Measurements from ENCODE around the gene MTG2. TPM values are rescaled to one million over a fixed set of nuclear protein-coding genes. Genes with fewer than 3 reads are reported as not detected.
A peak's percentile ranks its signal among the peaks of the same experiment; 100 is the strongest.

The MTG2 gene
- total and polyA plus RNA-seq, 2 donors from 2014 or later: 36.1 to 45.2 TPM

GRCh38 chr20:62200491-62201172 lies 17.8 kb downstream of the MTG2 start:
- Histone ChIP-seq H3K27me3 (ENCODE audit: control insufficient read depth, insufficient read depth, low read length) (no peaks in the 10 kb centered on the region), H3K9ac (ENCODE audit: low read length in 3 of 3) (no peak overlapping the region), H3K36me3 (ENCODE audit: control insufficient read depth in 2 of 3, insufficient read depth in 3 of 3, low read length in 3 of 3) (peaks cover 0 to 23% (median 20%) of the 10 kb centered on the region in 3 donors), H3K4me3 (ENCODE audit: low read length in 3 of 3) (no peak overlapping the region), H3K9me3 (ENCODE audit: control insufficient read depth in 2 of 3, insufficient read depth in 1 of 3, low read length in 3 of 3) (no peaks in the 10 kb centered on the region), H3K27ac (ENCODE audit: low read depth in 2 of 2, low read length in 2 of 2) (no peak overlapping the region), H3K4me1 (ENCODE audit: control insufficient read depth in 2 of 3, insufficient read depth in 2 of 3, low read depth in 1 of 3, low read length in 3 of 3) (no peaks in the 10 kb centered on the region)
- DNase-seq: peak in 1 of 5 donors; percentile 59
- FAIRE-seq: no peak
- no peak for TF ChIP-seq CTCF (IDR thresholded peaks at IDR 0.05; ENCODE audit: borderline replicate concordance, extremely low read depth, insufficient read depth)
- intact Hi-C loops (cut with DNase I): no loop called here

GRCh38 chr20:62201173-62202082 lies 18.6 kb downstream of the MTG2 start:
- H3K36me3 ChIP-seq (ENCODE audit: control insufficient read depth in 2 of 3, insufficient read depth in 3 of 3, low read length in 3 of 3): peaks cover 0 to 23% (median 16%) of the 10 kb centered on the region in 3 donors
- no peaks in the 10 kb centered on the region for H3K9me3 ChIP-seq (ENCODE audit: control insufficient read depth in 2 of 3, insufficient read depth in 1 of 3, low read length in 3 of 3)
- DNase-seq (peak in 1 of 5 donors; percentile 66), FAIRE-seq (no peak)
- H3K27me3 ChIP-seq (ENCODE audit: control insufficient read depth, insufficient read depth, low read length): no peaks in the 10 kb centered on the region
- no peak overlapping the region for H3K4me3 ChIP-seq (ENCODE audit: low read length in 3 of 3)
- H3K9ac ChIP-seq (ENCODE audit: low read length in 3 of 3): no peak overlapping the region
- intact Hi-C loops (cut with DNase I): no loop called here
- no peak overlapping the region for H3K27ac ChIP-seq (ENCODE audit: low read depth in 2 of 2, low read length in 2 of 2)
- no peak for TF ChIP-seq CTCF (IDR thresholded peaks at IDR 0.05; ENCODE audit: borderline replicate concordance, extremely low read depth, insufficient read depth)
- no peaks in the 10 kb centered on the region for H3K4me1 ChIP-seq (ENCODE audit: control insufficient read depth in 2 of 3, insufficient read depth in 2 of 3, low read depth in 1 of 3, low read length in 3 of 3)

GRCh38 chr20:62202083-62202395 lies 19.2 kb downstream of the MTG2 start:
- H3K27ac ChIP-seq (ENCODE audit: low read depth in 2 of 2, low read length in 2 of 2): no peak overlapping the region
- no peak for FAIRE-seq
- no peak for TF ChIP-seq CTCF (IDR thresholded peaks at IDR 0.05; ENCODE audit: borderline replicate concordance, extremely low read depth, insufficient read depth)

More at GRCh38 chr20:62202083-62202395, 19.2 kb downstream of the MTG2 start:
- no peak overlapping the region for H3K4me3 ChIP-seq (ENCODE audit: low read length in 3 of 3)
- H3K4me1 ChIP-seq (ENCODE audit: control insufficient read depth in 2 of 3, insufficient read depth in 2 of 3, low read depth in 1 of 3, low read length in 3 of 3): no peaks in the 10 kb centered on the region
- DNase-seq: no peak
- no peaks in the 10 kb centered on the region for H3K27me3 ChIP-seq (ENCODE audit: control insufficient read depth, insufficient read depth, low read length)
- peaks cover 0 to 23% (median 16%) of the 10 kb centered on the region in 3 donors for H3K36me3 ChIP-seq (ENCODE audit: control insufficient read depth in 2 of 3, insufficient read depth in 3 of 3, low read length in 3 of 3)
- intact Hi-C loops (cut with DNase I): no loop called here
- H3K9me3 ChIP-seq (ENCODE audit: control insufficient read depth in 2 of 3, insufficient read depth in 1 of 3, low read length in 3 of 3): no peaks in the 10 kb centered on the region
- H3K9ac ChIP-seq (ENCODE audit: low read length in 3 of 3): no peak overlapping the region

Measured in kidney (tissue), 14 donors.